H7 (cell line): Measurements from ENCODE around the gene PAM16. TPM values are rescaled to one million over a fixed set of nuclear protein-coding genes. Genes with fewer than 3 reads are reported as not detected.

Experiments used
- DNase-seq: peaks from one replicate; pipeline ENCODE4 v3.0.0; 2012
- H3K27me3 ChIP-seq: 2 replicates; pipeline ENCODE4 v1.6.0; 2011; ENCODE audit warnings: mild to moderate bottlenecking, low read length; ENCODE audit not compliant: control insufficient read depth, insufficient read depth
- H3K36me3 ChIP-seq: replicated peaks from 2 replicates; pipeline ENCODE4 v1.5.1; 2011; ENCODE audit warnings: low read length; ENCODE audit not compliant: control insufficient read depth, insufficient read depth
- H3K4me3 ChIP-seq: 2 replicates; pipeline ENCODE4 v1.5.1; 2011; ENCODE audit warnings: low read depth, mild to moderate bottlenecking, control low read depth, low read length, moderate library complexity; ENCODE audit not compliant: insufficient read depth
- total RNA-seq: library from RNA; depleted of rRNA; stranded (reverse); fragments of >200 nt; shearing (Covaris generic); gene quantifications from 2 replicates; pipeline ENCODE4 v1.2.3, GENCODE V29; 2014

Gene PAM16
- total RNA-seq, 1 experiment from 2014 or later = 115 TPM

DNA sequence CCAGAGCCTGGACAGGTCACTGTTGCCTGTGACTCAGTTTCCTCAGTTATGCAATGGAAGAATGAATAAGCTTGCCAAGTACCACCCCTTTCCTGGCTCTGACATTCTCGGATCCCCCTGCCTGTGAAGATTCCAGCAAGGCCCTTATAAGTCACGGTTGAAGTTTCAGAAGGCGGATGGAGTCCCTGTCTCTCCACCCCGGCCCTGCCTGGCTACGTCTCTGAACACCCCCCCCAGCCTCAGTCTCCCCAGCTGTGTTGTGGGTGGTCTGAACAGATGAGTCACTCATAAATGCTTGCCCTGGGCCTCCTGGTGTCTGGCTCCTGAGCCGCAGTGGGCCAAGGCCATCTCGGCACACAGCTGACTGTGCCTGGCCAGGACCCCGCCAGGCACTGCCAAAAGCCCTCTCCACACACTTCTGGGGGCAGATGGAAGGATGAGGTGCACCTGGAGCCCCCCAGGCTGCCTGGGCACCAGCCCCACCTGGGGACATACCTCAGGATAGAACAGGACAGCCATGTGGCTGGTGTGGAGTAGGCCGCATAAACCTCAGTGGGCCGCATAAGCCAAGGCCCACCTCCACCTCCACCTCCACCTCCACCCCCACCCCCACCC lies 35.9 kb upstream of the PAM16 start:
- H3K27me3 ChIP-seq = no peaks in the 10 kb centered on the region
- no peak for DNase-seq
- no peaks in the 10 kb centered on the region; the same call in none of the 2 replicates for H3K36me3 ChIP-seq
- H3K4me3 ChIP-seq = no peak overlapping the region

GRCh38 chr16:4386451-4386805 lies 35.3 kb upstream of the PAM16 start:
- Histone ChIP-seq H3K4me3 (no peak overlapping the region), H3K36me3 (no peaks in the 10 kb centered on the region; the same call in none of the 2 replicates), H3K27me3 (no peaks in the 10 kb centered on the region)
- no peak for DNase-seq

GRCh38 chr16:4385789-4386450 lies 34.8 kb upstream of the PAM16 start:
- no peaks in the 10 kb centered on the region; the same call in none of the 2 replicates for H3K36me3 ChIP-seq
- no peaks in the 10 kb centered on the region for H3K27me3 ChIP-seq
- no peak for DNase-seq
- H3K4me3 ChIP-seq = no peak overlapping the region

DNA sequence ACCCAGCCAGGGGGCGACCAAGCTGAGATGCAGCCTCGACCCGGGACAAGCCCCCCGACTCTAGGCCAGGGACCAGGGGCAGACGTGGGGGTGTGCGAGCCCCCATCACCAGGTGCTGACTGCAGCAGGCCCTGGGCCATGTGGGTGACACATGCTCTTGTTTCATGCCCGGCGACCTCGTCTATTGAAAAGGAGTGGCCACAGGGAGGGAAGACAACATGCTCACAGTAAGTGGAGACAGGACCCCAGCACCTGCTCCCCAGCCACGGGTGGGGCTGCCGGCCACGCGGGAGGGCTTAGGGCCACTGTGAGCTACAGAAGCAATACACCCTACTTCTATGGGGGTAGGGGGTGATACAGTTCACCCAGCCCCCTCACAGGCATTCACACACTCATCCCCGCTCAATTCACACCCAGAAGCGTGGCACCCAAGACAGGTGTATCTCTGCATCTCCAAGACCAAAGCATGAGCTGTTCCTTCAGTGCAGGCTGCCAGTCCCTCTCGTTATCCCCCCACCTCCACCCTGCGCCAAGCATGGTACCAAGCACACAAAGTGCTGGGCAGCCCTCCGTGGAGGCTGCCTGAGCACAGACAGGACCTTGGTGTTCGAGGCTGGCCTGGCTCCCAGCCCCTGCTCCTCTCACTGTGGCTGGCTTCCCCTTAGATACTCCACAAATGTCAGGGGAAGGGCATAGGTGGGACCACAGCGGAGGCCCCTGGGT lies 34.1 kb upstream of the PAM16 start:
- no peak for DNase-seq
- H3K36me3 ChIP-seq = no peaks in the 10 kb centered on the region; the same call in none of the 2 replicates
- H3K4me3 ChIP-seq = no peak overlapping the region
- no peaks in the 10 kb centered on the region for H3K27me3 ChIP-seq

GRCh38 chr16:4384509-4384942 lies 33.4 kb upstream of the PAM16 start:
- no peaks in the 10 kb centered on the region for H3K27me3 ChIP-seq
- H3K36me3 ChIP-seq = no peaks in the 10 kb centered on the region; the same call in none of the 2 replicates
- no peak overlapping the region for H3K4me3 ChIP-seq
- DNase-seq = peak; percentile 74

- Histone ChIP-seq H3K36me3 (no peaks in the 10 kb centered on the region; the same call in none of the 2 replicates), H3K27me3 (no peaks in the 10 kb centered on the region), H3K4me3 (no peak overlapping the region)
- no peak for DNase-seq
These were observed 32.7 kb upstream of the PAM16 start for GRCh38 chr16:4383591-4384444.

DNA sequence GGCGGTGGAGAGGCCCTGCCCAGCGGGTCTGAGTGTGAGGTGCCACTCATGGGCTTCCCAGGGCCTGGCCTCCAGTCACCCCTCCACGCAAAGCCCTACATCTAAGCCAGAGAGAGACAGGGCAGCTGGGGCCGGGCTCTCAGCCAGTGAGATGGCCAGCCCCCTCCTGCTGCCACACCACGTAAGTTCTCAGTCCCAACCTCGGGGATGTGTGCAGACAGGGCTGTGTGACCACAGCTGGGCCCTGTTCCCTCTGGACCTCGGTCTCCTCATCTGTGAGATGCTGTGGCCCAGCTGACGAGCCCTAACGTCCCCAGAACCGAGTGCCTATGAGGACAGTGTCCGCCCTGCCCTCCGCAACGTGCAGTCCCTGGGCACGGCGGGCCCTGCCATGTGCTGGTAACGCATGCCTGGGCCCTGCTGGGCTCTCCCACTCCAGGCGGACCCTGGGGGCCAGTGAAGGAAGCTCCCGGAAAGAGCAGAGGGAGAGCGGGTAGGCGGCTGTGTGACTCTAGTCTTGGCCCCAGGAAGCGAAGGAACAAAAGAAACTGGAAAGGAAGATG lies 31.8 kb upstream of the PAM16 start:
- H3K4me3 ChIP-seq = no peak overlapping the region
- no peak for DNase-seq
- no peaks in the 10 kb centered on the region; the same call in none of the 2 replicates for H3K36me3 ChIP-seq
- H3K27me3 ChIP-seq = no peaks in the 10 kb centered on the region

- Histone ChIP-seq H3K27me3 (no peaks in the 10 kb centered on the region), H3K36me3 (no peaks in the 10 kb centered on the region; the same call in 1 of the 2 replicates), H3K4me3 (no peak overlapping the region)
- no peak for DNase-seq
These were observed 31.0 kb upstream of the PAM16 start for GRCh38 chr16:4381935-4382794.

- Histone ChIP-seq H3K4me3 (no peak overlapping the region), H3K27me3 (no peaks in the 10 kb centered on the region), H3K36me3 (no peaks in the 10 kb centered on the region; the same call in 1 of the 2 replicates)
- no peak for DNase-seq
These were observed 30.2 kb upstream of the PAM16 start for GRCh38 chr16:4381072-4381934.

DNA sequence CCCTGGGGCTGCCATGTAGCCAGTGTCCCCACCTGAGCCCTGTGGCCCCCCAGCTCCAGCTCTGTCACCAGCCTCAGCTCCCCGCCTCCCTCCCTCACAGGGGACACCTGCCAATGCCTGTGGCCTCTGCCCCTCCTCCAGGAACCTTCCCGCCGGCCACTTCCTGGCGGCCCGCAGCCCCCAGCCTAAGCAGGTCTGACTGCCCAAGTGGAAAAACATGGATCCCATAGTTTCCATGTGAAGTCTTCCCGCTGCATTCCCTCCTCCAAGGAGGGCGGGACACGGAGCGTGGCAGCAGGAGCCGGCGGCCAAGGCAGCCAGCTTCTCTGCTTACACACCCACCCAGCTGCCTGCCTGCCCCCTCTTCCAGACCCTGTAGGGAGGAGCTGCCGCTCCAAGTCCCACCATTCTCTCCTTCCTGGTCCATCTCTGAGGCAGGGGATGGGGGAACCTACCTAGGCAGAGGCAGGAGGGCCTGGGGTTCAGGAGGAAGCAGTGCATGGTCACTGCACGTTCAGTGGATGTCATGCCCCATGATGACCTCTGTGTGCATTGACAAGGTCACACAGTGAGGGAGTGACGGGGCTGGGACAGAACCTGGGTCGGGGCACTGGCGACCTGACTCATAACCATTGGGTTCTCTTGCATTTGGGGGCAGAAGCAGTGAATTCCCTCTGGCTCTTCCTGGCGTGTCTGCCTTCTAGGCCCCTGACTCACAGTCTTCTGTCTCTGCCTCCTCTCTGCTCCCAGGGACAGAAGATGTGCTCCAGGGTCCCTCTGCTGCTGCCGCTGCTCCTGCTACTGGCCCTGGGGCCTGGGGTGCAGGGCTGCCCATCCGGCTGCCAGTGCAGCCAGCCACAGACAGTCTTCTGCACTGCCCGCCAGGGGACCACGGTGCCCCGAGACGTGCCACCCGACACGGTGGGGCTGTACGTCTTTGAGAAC lies 29.3 kb upstream of the PAM16 start:
- Histone ChIP-seq H3K27me3 (no peaks in the 10 kb centered on the region), H3K36me3 (no peaks in the 10 kb centered on the region; the same call in 1 of the 2 replicates), H3K4me3 (no peak overlapping the region)
- no peak for DNase-seq

- Histone ChIP-seq H3K4me3 (no peak overlapping the region), H3K36me3 (no peaks in the 10 kb centered on the region; the same call in 1 of the 2 replicates), H3K27me3 (no peaks in the 10 kb centered on the region)
- DNase-seq = peak; percentile 73
These were observed 28.0 kb upstream of the PAM16 start for GRCh38 chr16:4378999-4379690.
